Transverse colon (tissue), 3 donors: ENCODE measurements around the gene APMAP.

Experiments
- CTCF ChIP-seq, 5 experiments: fragments of 200-600 bp in 3 of 5; fragments of 450-650 bp in 2 of 5; sonication (generic) in 3 of 5; IDR thresholded peaks; 1 replicate in 2 of 5; 2 replicates in 3 of 5; pipeline ENCODE4 v1.5.1; 2016 to 2017; ENCODE audit warnings: antibody characterized with exemption in 5 of 5, inconsistent platforms in 3 of 5, mild to moderate bottlenecking in 2 of 5, moderate library complexity in 1 of 5
- POLR2A ChIP-seq: fragments of 450-650 bp; IDR thresholded peaks from one replicate; pipeline ENCODE4 v1.6.1; 2016; ENCODE audit warnings: antibody characterized with exemption, mild to moderate bottlenecking, moderate library complexity

- TF ChIP-seq CTCF (IDR thresholded peaks at IDR 0.05) (no peak), POLR2A (no peak)
Observed at GRCh38 chr20:25005661-25006060, 13.1 kb upstream of the APMAP start.
